HEK293 (cell line): ENCODE measurements around the gene MYL3.

ENCODE experiments used
- KLF16 ChIP-seq: fragments of 450-650 bp; formaldehyde crosslinking; IDR thresholded peaks from 2 replicates; pipeline ENCODE4 v1.5.1; 2017; ENCODE audit warnings: missing biosample characterization, missing genetic modification characterization
- YY1 ChIP-seq: fragments of 450-650 bp; formaldehyde crosslinking; IDR thresholded peaks from 2 replicates; pipeline ENCODE4 v1.5.1; 2018; ENCODE audit warnings: missing biosample characterization, missing genetic modification characterization
- ZNF311 ChIP-seq: fragments of 450-650 bp; formaldehyde crosslinking; IDR thresholded peaks from 2 replicates; pipeline ENCODE4 v1.5.1; 2017; ENCODE audit warnings: missing biosample characterization, missing genetic modification characterization, borderline replicate concordance
- ZNF549 ChIP-seq: fragments of 450-650 bp; IDR thresholded peaks from 2 replicates; pipeline ENCODE4 v1.5.1; 2018; ENCODE audit warnings: missing biosample characterization, missing genetic modification characterization, mild to moderate bottlenecking, inconsistent platforms, moderate library complexity
- ZNF571 ChIP-seq: fragments of 450-650 bp; formaldehyde crosslinking; IDR thresholded peaks from 2 replicates; pipeline ENCODE4 v1.5.0; 2017; ENCODE audit warnings: missing biosample characterization, missing genetic modification characterization
- ZNF658 ChIP-seq: fragments of 450-650 bp; formaldehyde crosslinking; IDR thresholded peaks from 2 replicates; pipeline ENCODE4; 2016; ENCODE audit warnings: missing biosample characterization, missing genetic modification characterization
- TF ChIP-seq, protein P1 (sequence below): fragments of 450-650 bp; formaldehyde crosslinking; IDR thresholded peaks from 2 replicates; pipeline ENCODE4 v1.5.1; 2016; ENCODE audit warnings: missing biosample characterization, missing genetic modification characterization
- TF ChIP-seq, protein P2 (sequence below): fragments of 450-650 bp; formaldehyde crosslinking; IDR thresholded peaks from 2 replicates; pipeline ENCODE4 v1.5.1; 2016; ENCODE audit warnings: missing biosample characterization, missing genetic modification characterization

DNA sequence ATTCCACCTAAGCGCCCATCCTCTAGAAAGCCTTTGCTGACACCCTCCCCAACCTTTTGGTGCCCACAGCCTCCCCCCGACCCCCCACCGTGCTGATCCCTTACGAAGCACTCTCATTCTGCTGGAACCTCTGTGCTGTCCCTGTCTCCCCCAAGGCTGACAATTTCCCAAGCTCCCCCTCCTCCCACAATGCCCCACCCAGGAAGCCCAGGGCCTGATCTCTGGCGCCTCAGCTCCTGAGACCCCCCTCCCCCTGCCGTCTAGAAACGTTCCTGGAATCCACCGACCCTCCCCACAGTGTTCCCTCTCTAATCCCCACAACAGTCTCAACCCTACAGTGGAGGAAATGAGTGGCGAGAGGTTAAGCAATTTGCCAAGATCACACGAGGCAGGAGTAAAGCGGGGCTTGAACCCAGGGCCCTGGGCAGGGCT is 18.3 kb downstream of the MYL3 start:
- TF ChIP-seq, protein P1, sequence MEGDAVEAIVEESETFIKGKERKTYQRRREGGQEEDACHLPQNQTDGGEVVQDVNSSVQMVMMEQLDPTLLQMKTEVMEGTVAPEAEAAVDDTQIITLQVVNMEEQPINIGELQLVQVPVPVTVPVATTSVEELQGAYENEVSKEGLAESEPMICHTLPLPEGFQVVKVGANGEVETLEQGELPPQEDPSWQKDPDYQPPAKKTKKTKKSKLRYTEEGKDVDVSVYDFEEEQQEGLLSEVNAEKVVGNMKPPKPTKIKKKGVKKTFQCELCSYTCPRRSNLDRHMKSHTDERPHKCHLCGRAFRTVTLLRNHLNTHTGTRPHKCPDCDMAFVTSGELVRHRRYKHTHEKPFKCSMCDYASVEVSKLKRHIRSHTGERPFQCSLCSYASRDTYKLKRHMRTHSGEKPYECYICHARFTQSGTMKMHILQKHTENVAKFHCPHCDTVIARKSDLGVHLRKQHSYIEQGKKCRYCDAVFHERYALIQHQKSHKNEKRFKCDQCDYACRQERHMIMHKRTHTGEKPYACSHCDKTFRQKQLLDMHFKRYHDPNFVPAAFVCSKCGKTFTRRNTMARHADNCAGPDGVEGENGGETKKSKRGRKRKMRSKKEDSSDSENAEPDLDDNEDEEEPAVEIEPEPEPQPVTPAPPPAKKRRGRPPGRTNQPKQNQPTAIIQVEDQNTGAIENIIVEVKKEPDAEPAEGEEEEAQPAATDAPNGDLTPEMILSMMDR, result no peak
- TF ChIP-seq ZNF549 (tag by site-specific recombination), result no peak
- no peak for TF ChIP-seq ZNF658 (tag by site-specific recombination)
- TF ChIP-seq KLF16 (tag by site-specific recombination), result no peak
- no peak for TF ChIP-seq ZNF311 (tag by site-specific recombination)
- TF ChIP-seq, protein P2, sequence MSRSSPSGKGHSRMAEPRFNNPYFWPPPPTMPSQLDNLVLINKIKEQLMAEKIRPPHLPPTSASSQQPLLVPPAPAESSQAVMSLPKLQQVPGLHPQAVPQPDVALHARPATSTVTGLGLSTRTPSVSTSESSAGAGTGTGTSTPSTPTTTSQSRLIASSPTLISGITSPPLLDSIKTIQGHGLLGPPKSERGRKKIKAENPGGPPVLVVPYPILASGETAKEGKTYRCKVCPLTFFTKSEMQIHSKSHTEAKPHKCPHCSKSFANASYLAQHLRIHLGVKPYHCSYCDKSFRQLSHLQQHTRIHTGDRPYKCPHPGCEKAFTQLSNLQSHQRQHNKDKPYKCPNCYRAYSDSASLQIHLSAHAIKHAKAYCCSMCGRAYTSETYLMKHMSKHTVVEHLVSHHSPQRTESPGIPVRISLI (tag by site-specific recombination), result no peak
- no peak for TF ChIP-seq ZNF571 (tag by site-specific recombination)
- no peak for TF ChIP-seq YY1 (tag by site-specific recombination)
